H9 (cell line): ENCODE measurements around the gene UBL4A. TPM values are rescaled to one million over a fixed set of nuclear protein-coding genes. Genes with fewer than 3 reads are reported as not detected.

Experiments used
- DNase-seq: peaks from one replicate; pipeline ENCODE4 v3.0.0-alpha.2; 2017
- H2AFZ ChIP-seq: one replicate; pipeline ENCODE4 v1.6.1; 2013; ENCODE audit warnings: mild to moderate bottlenecking, low read length, control low read depth, moderate library complexity
- H2AK5ac ChIP-seq: 2 replicates; pipeline ENCODE4 v1.6.1; 2013; ENCODE audit warnings: low read length, control low read depth, mixed read lengths; ENCODE audit not compliant: insufficient read length
- H2BK120ac ChIP-seq: one replicate; pipeline ENCODE4 v1.6.1; 2013; ENCODE audit warnings: low read depth, mild to moderate bottlenecking, low read length, control low read depth, inconsistent platforms; ENCODE audit not compliant: poor library complexity, severe bottlenecking
- H2BK12ac ChIP-seq: 2 replicates; pipeline ENCODE4 v1.6.1; 2013; ENCODE audit warnings: low read length, control low read depth, mixed read lengths, low read depth; ENCODE audit not compliant: insufficient read length
- H2BK15ac ChIP-seq: 2 replicates; pipeline ENCODE4 v1.6.1; 2013; ENCODE audit warnings: low read depth, low read length, control low read depth
- H2BK20ac ChIP-seq: one replicate; pipeline ENCODE4 v1.6.1; 2013; ENCODE audit warnings: low read depth, mild to moderate bottlenecking, low read length, control low read depth, inconsistent platforms; ENCODE audit not compliant: poor library complexity, severe bottlenecking
- H2BK5ac ChIP-seq: 2 replicates; pipeline ENCODE4 v1.6.1; 2013; ENCODE audit warnings: low read length, control low read depth, mixed read lengths; ENCODE audit not compliant: insufficient read length
- H3K14ac ChIP-seq: 2 replicates; pipeline ENCODE4 v1.6.1; 2013; ENCODE audit warnings: low read length, control low read depth; ENCODE audit not compliant: insufficient read depth
- H3K18ac ChIP-seq: 2 replicates; pipeline ENCODE4 v1.6.1; 2013; ENCODE audit warnings: low read depth, mild to moderate bottlenecking, mixed read lengths, low read length, control low read depth; ENCODE audit not compliant: insufficient read length
- H3K23ac ChIP-seq: 2 replicates; pipeline ENCODE4 v1.6.1; 2013; ENCODE audit warnings: low read length, control low read depth, mixed read lengths, low read depth; ENCODE audit not compliant: insufficient read length
- H3K23me2 ChIP-seq: 2 replicates; pipeline ENCODE4 v1.6.1; 2013; ENCODE audit warnings: low read depth, mild to moderate bottlenecking, mixed read lengths, low read length, control low read depth; ENCODE audit not compliant: insufficient read length, poor library complexity, severe bottlenecking
- H3K27ac ChIP-seq: 2 replicates; pipeline ENCODE4 v1.5.1; 2013; ENCODE audit warnings: low read length, control low read depth, mixed read lengths, low read depth; ENCODE audit not compliant: insufficient read length
- H3K27me3 ChIP-seq: 2 replicates; pipeline ENCODE4 v1.6.1; 2013; ENCODE audit warnings: low read length, control low read depth, inconsistent platforms; ENCODE audit not compliant: insufficient read depth
- H3K4ac ChIP-seq: 2 replicates; pipeline ENCODE4 v1.6.1; 2013; ENCODE audit warnings: low read depth, mild to moderate bottlenecking, control low read depth, inconsistent platforms, low read length, moderate library complexity
- H3K4me1 ChIP-seq: 2 replicates; pipeline ENCODE4 v1.6.1; 2013; ENCODE audit warnings: low read length, control low read depth, inconsistent platforms; ENCODE audit not compliant: insufficient read depth
- H3K4me2 ChIP-seq: 2 replicates; pipeline ENCODE4 v1.6.1; 2013; ENCODE audit warnings: low read length, control low read depth, mixed read lengths; ENCODE audit not compliant: insufficient read length, insufficient read depth
- H3K56ac ChIP-seq: 2 replicates; pipeline ENCODE4 v1.6.1; 2013; ENCODE audit warnings: low read depth, mild to moderate bottlenecking, mixed read lengths, low read length, control low read depth; ENCODE audit not compliant: insufficient read length
- H3K79me1 ChIP-seq: 2 replicates; pipeline ENCODE4 v1.6.1; 2013; ENCODE audit warnings: low read depth, mild to moderate bottlenecking, moderate library complexity, low read length, control low read depth, inconsistent platforms; ENCODE audit not compliant: insufficient read depth, poor library complexity, severe bottlenecking
- H3K79me2 ChIP-seq: 2 replicates; pipeline ENCODE4 v1.6.1; 2013; ENCODE audit warnings: low read length, control low read depth, inconsistent platforms; ENCODE audit not compliant: insufficient read depth
- H3K9ac ChIP-seq: 2 replicates; pipeline ENCODE4 v1.6.1; 2013; ENCODE audit warnings: low read length, control low read depth, mixed read lengths; ENCODE audit not compliant: insufficient read length; ENCODE audit errors: extremely low read depth
- H3K9me3 ChIP-seq: one replicate; pipeline ENCODE4 v1.6.1; 2013; ENCODE audit warnings: low read depth, low read length, inconsistent platforms; ENCODE audit not compliant: control insufficient read depth
- H3T11ph ChIP-seq: one replicate; pipeline ENCODE4 v1.6.1; 2013; ENCODE audit warnings: mild to moderate bottlenecking, low read length, control low read depth, inconsistent platforms
- H4K20me1 ChIP-seq: one replicate; pipeline ENCODE4 v1.6.1; 2013; ENCODE audit not compliant: control insufficient read depth, insufficient read length, insufficient read depth
- H4K5ac ChIP-seq: 2 replicates; pipeline ENCODE4 v1.6.1; 2013; ENCODE audit warnings: low read depth, mild to moderate bottlenecking, mixed read lengths, low read length, control low read depth; ENCODE audit not compliant: insufficient read length
- H4K8ac ChIP-seq: replicated peaks from 2 replicates; pipeline ENCODE4 v1.6.1; 2013; ENCODE audit warnings: low read length, control low read depth, mixed read lengths, low read depth; ENCODE audit not compliant: insufficient read length
- H4K91ac ChIP-seq: 2 replicates; pipeline ENCODE4 v1.6.1; 2013; ENCODE audit warnings: low read depth, mild to moderate bottlenecking, moderate library complexity, mixed read lengths, low read length, control low read depth; ENCODE audit not compliant: insufficient read length
- H3K27ac Mint-ChIP-seq, 3 experiments: 2 replicates in 2 of 3; 3 replicates in 1 of 3; pipeline ENCODE4 v1.8.0; 2020 to 2021; ENCODE audit warnings: mixed read lengths in 3 of 3, mild to moderate bottlenecking in 1 of 3, moderate library complexity in 1 of 3
- H3K27me3 Mint-ChIP-seq: 2 replicates; pipeline ENCODE4 v1.8.0; 2021; ENCODE audit warnings: low read depth, mild to moderate bottlenecking, moderate library complexity, mixed read lengths
- H3K36me3 Mint-ChIP-seq, 3 experiments: 2 replicates in 2 of 3; 3 replicates in 1 of 3; pipeline ENCODE4 v1.8.0; 2020 to 2021; ENCODE audit warnings: low read depth in 3 of 3, mixed read lengths in 3 of 3; ENCODE audit not compliant: insufficient read depth in 1 of 3
- H3K4me1 Mint-ChIP-seq, 2 experiments: 2 replicates each; pipeline ENCODE4 v1.8.0; 2020; ENCODE audit warnings: mixed read lengths in 2 of 2
- H3K4me3 Mint-ChIP-seq, 2 experiments: 2 replicates in 1 of 2; 3 replicates in 1 of 2; pipeline ENCODE4 v1.8.0; 2020 to 2021; ENCODE audit warnings: mild to moderate bottlenecking in 2 of 2, mixed read lengths in 2 of 2, moderate library complexity in 1 of 2
- H3K9me3 Mint-ChIP-seq, 2 experiments: 2 replicates in 1 of 2; 3 replicates in 1 of 2; pipeline ENCODE4 v1.8.0; 2020; ENCODE audit warnings: mild to moderate bottlenecking in 2 of 2, mixed read lengths in 2 of 2, moderate library complexity in 1 of 2
- CTCF ChIP-seq: fragments of 200-600 bp; sonication (generic); conservative IDR thresholded peaks from 3 replicates; pipeline ENCODE4 v1.8.0; 2021; ENCODE audit warnings: antibody characterized with exemption, mild to moderate bottlenecking
- WGBS: extraction: QIAGEN DNeasy Blood & Tissue Kit; methylation state at CpG from one replicate; pipeline ENCODE4 v1.1.7; 2013; ENCODE audit warnings: missing lambda C conversion rate, low lambda C conversion rate, mixed read lengths; ENCODE audit not compliant: insufficient read length; ENCODE audit errors: extremely low coverage; 5-methylcytosine and 5-hydroxymethylcytosine counted together
- total RNA-seq: library from RNA; stranded (reverse); gene quantifications from 2 replicates; pipeline ENCODE4 v1.2.1, GENCODE V29; 2021

UBL4A gene
- total RNA-seq, 1 experiment from 2014 or later, result 30.9 TPM

- Histone ChIP-seq H2BK12ac (no peak overlapping the region), H3K4me2 (no peak overlapping the region), H2BK120ac (no peak overlapping the region), H3K23me2 (no peaks in the 10 kb centered on the region), H2AK5ac (no peak overlapping the region), H2BK20ac (no peak overlapping the region), H4K8ac (no peak overlapping the region), H4K91ac (no peak overlapping the region), H2AFZ (no peak overlapping the region), H4K5ac (no peak overlapping the region), H3K79me2 (no peaks in the 10 kb centered on the region), H3K9ac (no peak overlapping the region), H3K4ac (no peak overlapping the region), H3T11ph (no peak overlapping the region), H2BK15ac (no peak overlapping the region), H3K27me3 (no peaks in the 10 kb centered on the region), H3K79me1 (no peaks in the 10 kb centered on the region), H3K27ac (no peak overlapping the region), H3K4me1 (no peaks in the 10 kb centered on the region), H2BK5ac (no peak overlapping the region), H3K14ac (no peak overlapping the region), H3K23ac (no peak overlapping the region), H3K18ac (no peak overlapping the region), H4K20me1 (no peaks in the 10 kb centered on the region), H3K56ac (no peak overlapping the region), H3K9me3 (peaks cover 15% of the 10 kb centered on the region)
- H3K9me3 Mint-ChIP-seq, result peaks cover 65 to 74% of the 10 kb centered on the region in 2 experiments
- H3K36me3 Mint-ChIP-seq, result peaks cover 30 to 44% (median 34%) of the 10 kb centered on the region in 3 experiments
- no peak overlapping the region for H3K27ac Mint-ChIP-seq
- no peak for DNase-seq
- TF ChIP-seq CTCF, result no peak
- H3K4me3 Mint-ChIP-seq, result no peak overlapping the region
- H3K27me3 Mint-ChIP-seq, result no peaks in the 10 kb centered on the region; the same call in 1 of the 2 replicates
- WGBS, result no CpG with 5 or more reads among the region's 24 CpGs
- H3K4me1 Mint-ChIP-seq, result no peaks in the 10 kb centered on the region
These were observed 21.4 kb upstream of the UBL4A start for GRCh38 chrX:154507673-154508383.
